NCI-H69 (cell line): ENCODE measurements around the gene TFPT.
"Not testable (repeated sequence)": the region's sequence is repeated elsewhere in the genome, so short reads cannot be mapped to it uniquely, and the experiment has no call there.

Source experiments
- DNase-seq: peaks from one replicate; lab custom pipeline; 2025; lab: John Stamatoyannopoulos, UW

Gene TFPT

DNA sequence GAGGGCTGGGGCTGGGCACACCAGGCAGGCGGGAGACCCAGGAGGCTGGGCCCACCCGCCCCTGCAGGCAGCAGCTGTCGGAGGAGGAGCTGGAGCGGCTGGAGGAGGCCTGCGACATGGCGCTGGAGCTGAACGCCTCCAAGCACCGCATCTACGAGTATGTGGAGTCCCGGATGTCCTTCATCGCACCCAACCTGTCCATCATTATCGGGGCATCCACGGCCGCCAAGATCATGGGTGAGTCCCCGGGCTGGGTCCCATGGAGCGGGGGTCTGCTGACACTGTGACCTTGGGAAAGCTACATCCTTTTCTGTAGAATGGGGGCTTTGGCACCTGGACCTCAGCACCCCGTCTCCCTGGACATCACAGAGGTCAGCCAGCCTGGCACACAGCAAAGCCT lies 8.2 kb upstream of the TFPT start:
- DNase-seq: no peak

DNA sequence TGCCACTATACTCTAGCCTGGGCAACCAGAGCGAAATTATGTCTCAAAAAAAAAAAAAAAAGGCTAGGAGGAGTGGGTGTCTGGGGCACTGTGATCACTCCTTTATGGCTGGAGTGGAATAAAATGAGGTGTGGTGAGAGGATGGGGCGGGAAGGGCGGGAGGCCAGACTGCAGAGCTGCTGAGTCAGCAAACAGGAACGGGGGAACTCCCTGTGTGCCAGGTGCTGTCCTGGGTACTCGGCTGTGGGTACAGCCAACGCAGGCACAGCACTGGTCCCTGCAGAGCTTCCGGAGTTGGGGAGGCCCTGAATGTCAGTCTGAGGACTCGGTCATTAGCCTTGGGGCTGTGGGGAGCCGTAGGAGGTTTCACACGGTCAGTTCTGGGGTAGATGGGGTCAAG lies 5.8 kb upstream of the TFPT start:
- no peak for DNase-seq

DNA sequence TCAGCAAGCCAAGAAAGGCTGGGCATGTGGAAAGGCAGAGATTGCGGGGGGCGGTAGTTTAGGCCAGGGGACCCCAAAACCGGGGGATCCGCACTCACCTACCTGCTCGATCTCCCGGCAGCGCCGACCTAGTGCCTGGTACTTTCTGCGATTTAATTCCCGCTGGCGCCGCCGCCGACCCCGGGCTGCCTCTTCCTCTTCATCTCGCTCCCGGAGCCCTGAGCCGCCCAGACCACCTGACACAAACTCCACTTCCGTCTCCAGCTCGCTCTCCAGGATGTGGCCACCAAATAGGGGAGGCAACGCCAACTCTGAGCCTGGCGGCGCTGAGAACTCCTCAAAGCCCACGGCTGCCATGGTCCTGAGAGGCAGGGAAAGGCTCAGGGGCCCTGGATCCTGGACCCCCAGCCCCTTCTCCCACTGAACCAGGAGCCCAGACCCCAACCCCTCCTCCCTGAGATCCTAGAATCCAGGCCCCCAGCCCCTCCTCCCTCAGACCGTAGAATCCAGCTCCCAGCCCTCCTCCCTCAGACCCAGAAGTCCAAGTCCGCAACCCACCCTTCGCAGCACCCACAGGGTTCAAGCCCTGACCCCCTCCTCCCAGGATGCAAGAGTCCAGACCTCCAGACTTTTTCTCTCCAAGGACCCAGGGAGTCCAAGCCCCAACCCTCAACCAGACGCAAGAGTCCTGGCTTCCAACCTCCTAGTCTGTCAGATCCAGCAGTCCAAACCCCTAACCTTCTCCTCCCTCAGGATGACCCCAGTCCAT lies 933 bp downstream of the TFPT start:
- DNase-seq: peak; percentile 24

GRCh38 chr19:54109651-54110050 lies 5.8 kb downstream of the TFPT start:
- DNase-seq: no peak

DNA sequence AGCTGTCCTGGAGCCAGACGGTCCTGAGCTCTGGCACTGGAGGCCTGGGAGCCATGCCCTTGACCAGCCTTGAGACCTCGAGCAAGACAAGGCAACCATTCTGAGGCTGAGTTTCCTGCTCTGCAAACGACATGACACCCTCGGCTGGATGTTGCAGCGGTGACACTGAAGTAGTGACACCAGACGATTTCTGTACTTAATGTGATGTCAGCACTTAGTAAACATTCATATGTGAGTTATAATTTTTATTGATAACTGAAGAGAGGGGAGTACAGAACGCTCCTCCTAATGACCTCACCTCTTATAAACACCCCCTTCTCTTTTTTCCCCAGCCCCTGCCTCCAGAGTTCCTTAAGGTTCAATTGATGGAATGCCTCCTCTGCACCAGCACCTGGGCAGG lies 7.0 kb downstream of the TFPT start:
- no peak for DNase-seq

- no peak for DNase-seq
Observed at GRCh38 chr19:54107876-54108490, 7.5 kb downstream of the TFPT start.

DNA sequence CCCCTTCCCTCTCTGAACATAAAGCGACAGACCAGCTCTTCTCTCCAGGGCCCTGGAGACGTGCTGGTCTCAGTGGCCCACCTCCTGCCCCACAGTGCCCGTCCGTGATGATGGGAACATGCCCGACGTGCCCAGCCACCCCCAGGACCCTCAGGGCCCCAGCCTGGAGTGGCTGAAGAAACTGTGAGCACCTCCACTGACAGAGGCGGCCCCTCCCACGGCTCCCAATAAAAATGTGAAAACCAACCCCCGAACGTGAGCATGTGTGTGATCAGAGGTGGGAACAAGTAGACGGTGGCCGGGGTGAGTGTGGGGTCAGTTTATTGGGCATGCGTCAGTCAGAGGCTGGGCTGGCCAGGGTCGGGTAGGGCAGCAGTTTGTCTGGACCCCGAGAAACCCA lies 8.7 kb downstream of the TFPT start:
- DNase-seq: no peak

DNA sequence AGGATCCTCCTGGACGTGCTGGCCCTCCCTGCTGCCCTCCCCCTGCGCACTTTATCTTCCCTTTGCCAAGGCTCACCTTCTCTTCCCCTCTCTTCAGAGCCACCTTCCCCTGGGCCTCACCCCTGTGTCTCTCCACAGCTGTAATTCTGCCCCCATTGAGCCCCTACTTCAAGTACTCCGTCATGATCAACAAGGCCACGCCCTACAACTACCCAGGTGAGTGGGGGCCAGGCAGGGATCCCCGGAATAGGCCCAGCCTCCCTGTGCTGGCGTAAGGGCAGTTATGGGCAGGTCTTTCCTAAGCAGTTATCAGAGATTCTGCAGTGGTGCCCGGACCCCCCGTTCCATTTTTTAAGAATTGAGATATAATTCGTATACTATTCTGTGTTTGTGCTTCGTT lies 9.7 kb downstream of the TFPT start:
- no peak for DNase-seq

DNA sequence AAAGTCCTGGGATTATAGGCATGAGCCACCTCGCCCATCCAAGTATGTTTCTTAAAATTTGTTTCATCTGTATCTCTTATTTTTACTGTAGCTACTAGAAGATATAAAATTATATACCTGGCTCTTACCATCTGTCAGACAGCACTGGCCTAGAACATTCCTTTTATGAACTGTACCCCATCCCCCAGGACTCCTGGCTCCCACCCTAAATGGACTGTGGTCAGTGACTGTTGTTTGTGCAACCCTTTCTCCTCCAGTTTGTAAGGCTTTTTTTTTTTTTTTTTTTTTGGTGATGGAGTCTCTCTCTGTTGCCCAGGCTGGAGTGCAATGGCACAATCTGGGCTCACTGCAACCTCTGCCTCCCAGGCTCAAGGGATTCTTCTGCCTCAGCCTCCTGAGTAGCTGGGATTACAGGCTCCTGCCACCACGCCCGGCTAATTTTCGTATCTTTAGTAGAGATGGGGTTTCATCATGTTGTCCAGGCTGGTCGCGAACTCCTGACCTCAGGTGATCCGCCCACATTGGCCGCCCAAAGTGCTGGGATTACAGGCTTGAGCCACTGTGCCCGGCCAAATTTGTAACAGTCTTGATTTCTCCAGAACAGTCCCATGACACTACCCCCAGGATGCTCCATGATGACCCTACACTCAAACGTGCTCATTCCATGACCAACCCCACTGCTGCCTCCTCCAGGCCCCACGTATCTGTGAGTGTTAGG lies 10.3 kb downstream of the TFPT start:
- DNase-seq: no peak

DNA sequence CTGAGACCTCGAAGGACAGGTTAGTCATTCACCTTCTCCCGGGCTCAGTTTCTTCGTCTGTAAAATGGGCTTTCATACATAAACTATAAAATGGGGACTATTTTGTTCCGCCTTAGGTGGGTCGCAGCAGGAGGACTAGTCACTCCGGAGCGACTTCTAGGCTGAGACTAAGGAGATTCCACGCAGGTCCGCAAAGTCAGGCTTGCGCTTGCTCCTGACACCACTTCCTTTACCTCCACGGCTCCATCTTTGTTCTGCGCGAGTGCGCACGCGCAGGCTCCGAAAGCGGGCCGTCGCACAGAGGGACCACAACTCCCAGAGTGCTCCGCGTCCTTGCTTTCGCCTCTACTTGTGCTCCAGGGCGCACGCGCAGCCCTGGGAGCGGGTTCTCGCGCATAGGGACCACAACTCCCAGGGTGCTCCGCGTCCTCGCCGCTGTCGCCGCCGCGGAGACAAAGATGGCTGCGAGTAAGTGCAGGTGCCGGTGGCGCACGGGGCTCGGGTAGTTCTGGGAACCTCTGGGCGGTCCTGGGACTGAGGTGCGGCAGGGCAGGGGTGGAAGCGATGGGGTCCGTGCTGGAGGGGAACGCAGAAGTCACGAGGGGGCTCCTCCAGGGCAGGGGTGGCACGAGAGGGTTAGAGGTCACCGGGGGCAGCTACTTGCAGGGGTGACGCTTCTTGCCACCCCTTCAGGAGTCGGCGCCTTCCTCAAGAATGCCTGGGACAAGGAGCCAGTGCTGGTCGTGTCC lies 12.9 kb downstream of the TFPT start, which contains the start of gene NDUFA3:
TSS of gene NDUFA3 (plus strand) at position 435 of the 749 bp plus-strand sequence. CDS start at position 459, 24 bp downstream.
- peak; percentile 99 for DNase-seq

DNA sequence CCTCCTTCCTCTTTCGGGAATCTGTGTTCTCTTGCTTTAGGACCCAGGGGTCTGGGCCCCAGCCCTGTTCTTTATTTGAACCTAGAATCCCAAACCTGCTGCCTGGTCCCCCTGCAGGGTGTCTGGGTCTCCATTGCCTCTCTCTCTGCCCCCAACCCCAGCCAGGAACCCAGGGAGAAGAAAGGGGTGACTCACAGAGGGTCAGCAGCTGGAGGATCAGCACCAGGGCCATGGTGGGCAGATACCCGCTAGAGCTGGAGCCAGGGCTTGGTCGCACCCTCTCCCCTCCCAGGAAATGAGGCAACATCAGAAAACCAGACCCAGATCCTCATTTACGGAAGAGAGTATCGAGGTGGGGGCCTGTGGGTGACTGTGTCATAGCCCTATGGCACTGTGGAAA lies 14.9 kb downstream of the TFPT start, which contains the start of gene OSCAR:
TSS of gene OSCAR (minus strand) at position 243 of the 400 bp plus-strand sequence. CDS start at position 232, 11 bp downstream.
- DNase-seq: no peak

DNA sequence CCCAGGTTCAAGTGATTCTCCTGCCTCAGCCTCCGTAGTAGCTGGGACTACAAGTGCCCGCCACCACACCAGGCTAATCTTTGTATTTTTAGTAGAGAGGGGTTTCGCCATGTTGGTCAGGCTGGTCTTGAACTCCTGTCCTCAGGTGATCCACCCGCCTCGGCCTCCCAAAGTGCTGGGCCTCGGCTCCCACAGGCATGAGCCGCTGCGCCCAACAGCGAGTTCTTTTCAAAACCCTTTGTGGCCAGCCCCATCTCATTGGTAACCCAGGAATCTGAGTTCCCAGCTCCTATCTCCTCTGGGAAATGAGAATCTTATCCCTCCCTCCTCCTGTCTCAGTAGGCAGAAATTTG lies 15.6 kb downstream of the TFPT start:
- DNase-seq: not testable (repeated sequence)

DNA sequence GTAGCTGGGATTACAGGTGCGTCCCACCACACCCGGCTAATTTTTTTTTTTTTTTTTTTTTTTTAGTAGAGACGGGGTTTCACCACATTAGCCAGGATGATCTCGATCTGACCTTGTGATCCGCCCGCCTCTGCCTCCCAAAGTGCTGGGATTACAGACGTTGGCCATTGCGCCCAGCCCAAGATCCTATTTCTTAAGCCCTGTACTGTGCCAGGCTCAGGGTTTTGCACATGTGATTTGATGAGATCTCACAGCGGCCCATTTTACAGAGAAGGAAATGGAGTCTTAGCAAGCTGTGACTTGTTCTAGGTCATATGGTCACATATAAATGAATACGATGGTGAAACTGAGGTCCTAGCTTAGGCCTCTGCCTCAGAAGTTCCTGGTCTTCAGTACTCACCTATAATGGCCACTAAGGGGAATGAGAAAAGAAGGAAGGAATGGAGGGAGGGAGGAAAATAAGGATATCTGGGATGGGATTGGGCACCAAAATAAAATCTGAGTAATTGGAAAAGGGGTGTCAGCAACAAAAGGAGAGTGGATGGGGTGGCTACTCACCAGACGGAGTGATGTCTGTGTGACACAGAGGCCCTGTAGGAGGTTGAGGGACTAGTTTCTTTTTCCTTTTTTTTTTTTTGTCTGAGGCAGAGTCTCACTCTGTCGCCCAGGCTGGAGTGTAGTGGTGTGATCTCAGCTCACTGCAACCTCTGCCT lies 16.1 kb downstream of the TFPT start:
- DNase-seq: no peak

DNA sequence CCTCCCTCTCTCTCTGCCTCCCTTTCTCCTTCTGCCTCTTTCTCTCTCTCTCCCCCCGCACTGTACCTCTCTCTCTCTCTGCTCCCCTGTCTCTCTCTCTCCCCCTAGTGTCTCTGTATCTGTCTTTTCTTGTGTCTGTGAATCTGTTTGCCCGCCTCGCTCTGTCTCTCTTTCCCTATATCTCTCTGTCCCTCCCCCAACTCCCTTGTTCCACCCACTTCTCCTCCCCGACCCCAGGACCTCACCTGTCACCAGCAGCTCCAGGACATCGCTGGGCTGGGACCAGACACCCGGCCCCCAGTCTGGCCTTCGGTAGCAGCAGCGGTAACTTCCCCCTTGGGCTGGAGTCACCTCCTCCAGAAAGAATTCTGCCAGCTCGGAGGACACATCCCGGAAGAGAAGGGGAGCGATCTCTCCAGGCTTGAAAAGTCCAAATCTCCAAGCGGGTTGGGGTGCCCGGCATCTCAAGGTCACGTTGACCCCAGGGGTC lies 18.8 kb downstream of the TFPT start:
- peak; percentile 25 for DNase-seq

DNA sequence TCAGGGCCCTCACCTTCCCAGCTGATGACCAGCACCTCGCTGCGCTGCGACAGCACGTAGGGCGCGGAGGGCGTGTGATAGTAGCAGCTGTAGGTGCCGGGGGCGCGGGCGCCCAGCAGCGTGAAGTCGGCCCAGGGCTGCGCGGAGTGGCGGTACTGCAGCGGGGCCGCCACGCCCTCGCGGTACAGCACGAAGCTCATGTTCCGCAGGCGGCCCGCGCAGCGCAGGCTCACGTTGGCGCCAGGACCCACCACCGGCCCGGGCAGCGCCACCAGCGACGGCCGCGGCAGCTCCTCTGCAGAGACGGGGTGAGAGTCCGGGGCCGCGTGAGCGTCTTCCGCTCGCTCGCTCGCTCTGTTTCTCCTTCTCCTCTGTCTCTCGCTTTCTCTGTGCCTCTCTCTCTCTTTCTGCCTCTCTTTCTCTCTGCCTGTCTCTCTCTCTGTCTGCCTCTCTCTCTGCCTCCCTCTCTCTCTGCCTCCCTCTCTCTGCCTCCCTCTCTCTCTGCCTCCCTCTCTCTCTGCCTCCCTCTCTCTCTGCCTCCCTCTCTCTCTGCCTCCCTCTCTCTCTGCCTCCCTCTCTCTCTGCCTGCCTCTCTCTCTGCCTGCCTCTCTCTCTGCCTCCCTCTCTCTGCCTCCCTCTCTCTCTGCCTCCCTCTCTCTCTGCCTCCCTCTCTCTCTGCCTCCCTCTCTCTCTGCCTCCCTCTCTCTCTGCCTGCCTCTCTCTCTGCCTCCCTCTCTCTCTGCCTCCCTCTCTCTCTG lies 19.4 kb downstream of the TFPT start:
- DNase-seq: peak; percentile 67

- no peak for DNase-seq
Observed at GRCh38 chr19:54095136-54095858, 20.2 kb downstream of the TFPT start.

DNA sequence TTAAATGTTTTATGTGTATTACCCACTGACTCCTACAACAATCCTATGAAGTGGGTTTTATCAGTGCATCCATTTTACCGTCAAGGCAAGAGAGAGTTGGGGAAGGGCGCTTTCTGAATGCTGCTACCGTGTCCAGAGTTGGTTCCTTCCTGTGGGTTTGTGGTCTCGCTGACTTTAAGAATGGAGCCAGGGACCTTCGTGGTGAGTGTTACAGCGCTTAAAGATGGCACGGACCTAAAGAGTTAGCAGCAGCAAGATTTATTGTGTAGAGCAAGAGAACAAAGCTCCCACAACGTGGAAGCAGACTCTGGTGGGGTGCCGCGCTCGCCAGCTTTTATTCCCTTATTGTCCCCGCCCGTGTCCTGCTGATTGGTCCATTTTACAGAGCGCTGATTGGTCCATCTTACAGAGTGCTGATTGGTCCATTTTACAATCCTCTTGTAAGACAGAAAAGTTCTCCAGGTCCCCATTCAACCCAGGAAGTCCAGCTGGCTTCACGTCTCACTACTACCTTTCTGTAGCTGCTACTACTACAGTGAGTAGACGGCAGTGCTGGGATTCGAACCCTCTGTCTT lies 20.9 kb downstream of the TFPT start:
- no peak for DNase-seq

- no peak for DNase-seq
Observed at GRCh38 chr19:54084410-54084809, 31.0 kb downstream of the TFPT start.

- no peak for DNase-seq
Observed at GRCh38 chr19:54081032-54081431, 34.4 kb downstream of the TFPT start, which contains the start of gene TARM1. TARM1 (minus strand) TSS chr19:54081365; CDS start chr19:54081340, 25 bp downstream.

DNA sequence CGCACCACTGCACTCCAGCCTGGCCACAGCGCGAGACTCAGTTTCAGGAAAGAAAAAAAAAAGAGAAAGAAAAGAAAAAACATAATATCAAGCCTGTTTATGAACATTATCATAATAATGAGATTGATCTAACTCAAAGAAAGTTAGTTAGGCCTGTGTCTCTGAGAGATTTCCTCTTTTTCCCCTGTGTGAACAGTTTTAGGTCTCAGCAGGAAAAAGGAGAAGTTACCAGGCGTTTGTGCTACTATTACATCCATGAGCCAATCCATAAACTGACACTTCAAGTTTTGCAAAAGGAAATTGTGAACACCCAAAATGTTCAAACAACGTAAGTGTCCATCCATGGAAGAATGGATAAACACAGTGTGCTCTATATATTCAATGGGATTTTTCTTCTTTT lies 38.1 kb downstream of the TFPT start:
- no peak for DNase-seq
